Rectal smooth muscle tissue (tissue), 1 donor: ENCODE measurements around the gene PSMB7.

ENCODE experiments used
- H3K27ac ChIP-seq: one replicate; pipeline ENCODE4 v1.7.0; 2013; ENCODE audit warnings: low read depth, low read length, inconsistent platforms
- H3K27me3 ChIP-seq: one replicate; pipeline ENCODE4 v1.7.0; 2013; ENCODE audit warnings: low read length; ENCODE audit not compliant: control insufficient read depth, insufficient read depth
- H3K36me3 ChIP-seq: one replicate; pipeline ENCODE4 v1.7.0; 2013; ENCODE audit warnings: low read length; ENCODE audit not compliant: control insufficient read depth, insufficient read depth
- H3K4me1 ChIP-seq: one replicate; pipeline ENCODE4 v1.7.0; 2013; ENCODE audit warnings: low read length; ENCODE audit not compliant: control insufficient read depth, insufficient read depth
- H3K4me3 ChIP-seq: one replicate; pipeline ENCODE4 v1.7.0; 2013; ENCODE audit warnings: low read length
- H3K9ac ChIP-seq: one replicate; pipeline ENCODE4 v1.7.0; 2013; ENCODE audit warnings: low read length

PSMB7 gene

GRCh38 chr9:124309667-124310084 lies 105.6 kb downstream of the PSMB7 start:
- Histone ChIP-seq H3K4me1 (no peaks in the 10 kb centered on the region), H3K36me3 (peaks cover 2% of the 10 kb centered on the region), H3K9ac (no peak overlapping the region), H3K27ac (no peak overlapping the region), H3K4me3 (no peak overlapping the region), H3K27me3 (no peaks in the 10 kb centered on the region)

- H3K4me3 ChIP-seq = no peak overlapping the region
- H3K27ac ChIP-seq = no peak overlapping the region
- no peak overlapping the region for H3K9ac ChIP-seq
- H3K27me3 ChIP-seq = no peaks in the 10 kb centered on the region
- H3K4me1 ChIP-seq = no peaks in the 10 kb centered on the region
- peaks cover 2% of the 10 kb centered on the region for H3K36me3 ChIP-seq
Measured at GRCh38 chr9:124308606-124309491, 106.4 kb downstream of the PSMB7 start.

- Histone ChIP-seq H3K9ac (no peak overlapping the region), H3K36me3 (peaks cover 5% of the 10 kb centered on the region), H3K4me3 (no peak overlapping the region), H3K27me3 (no peaks in the 10 kb centered on the region), H3K27ac (no peak overlapping the region), H3K4me1 (no peaks in the 10 kb centered on the region)
Measured at GRCh38 chr9:124307379-124308030, 107.7 kb downstream of the PSMB7 start.

- Histone ChIP-seq H3K4me3 (no peak overlapping the region), H3K9ac (no peak overlapping the region), H3K36me3 (peaks cover 5% of the 10 kb centered on the region), H3K27me3 (no peaks in the 10 kb centered on the region), H3K4me1 (no peaks in the 10 kb centered on the region), H3K27ac (no peak overlapping the region)
Measured at GRCh38 chr9:124306098-124306735, 109.0 kb downstream of the PSMB7 start.

GRCh38 chr9:124304285-124304684 lies 111.0 kb downstream of the PSMB7 start:
- Histone ChIP-seq H3K27ac (no peak overlapping the region), H3K36me3 (peaks cover 5% of the 10 kb centered on the region), H3K9ac (no peak overlapping the region), H3K27me3 (no peaks in the 10 kb centered on the region), H3K4me1 (no peaks in the 10 kb centered on the region), H3K4me3 (no peak overlapping the region)

GRCh38 chr9:124303762-124304161 lies 111.5 kb downstream of the PSMB7 start:
- Histone ChIP-seq H3K36me3 (peaks cover 5% of the 10 kb centered on the region), H3K4me3 (no peak overlapping the region), H3K9ac (no peak overlapping the region), H3K4me1 (no peaks in the 10 kb centered on the region), H3K27ac (no peak overlapping the region), H3K27me3 (no peaks in the 10 kb centered on the region)
